NCI-H146 (cell line): ENCODE results near the gene DPH2.
A peak's percentile ranks its signal among the peaks of the same experiment; 100 is the strongest.

Experiments
- DNase-seq: peaks from one replicate; lab custom pipeline; 2025; lab: John Stamatoyannopoulos, UW

The DPH2 gene

DNA sequence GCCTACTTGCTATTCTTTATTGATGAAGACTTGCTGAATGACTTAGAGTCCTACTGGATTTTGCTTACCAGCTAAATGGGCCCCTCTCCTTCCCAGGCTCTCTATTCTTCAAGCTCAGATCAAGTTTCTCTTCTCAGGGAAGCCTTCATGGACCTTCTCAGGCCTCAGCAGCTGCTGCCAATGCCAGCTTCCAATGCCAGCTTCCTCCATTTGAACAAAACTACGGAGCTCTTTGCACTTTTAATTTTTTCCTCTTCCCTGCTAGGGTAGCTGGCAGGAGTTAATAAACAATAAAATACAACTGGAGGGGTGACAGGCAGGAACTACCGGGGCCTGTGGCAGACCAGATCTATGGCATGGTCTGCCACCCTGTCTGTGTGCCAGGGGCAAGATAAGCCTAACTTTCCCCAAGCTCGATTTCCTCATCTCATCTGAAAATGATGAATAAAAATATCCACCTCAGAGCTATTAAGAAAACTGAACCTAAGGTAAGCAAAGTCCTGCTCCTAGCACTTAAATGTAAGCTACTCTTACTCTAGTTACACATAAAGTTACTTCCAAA, 24.1 kb upstream of the DPH2 start:
- DNase-seq = no peak

DNA sequence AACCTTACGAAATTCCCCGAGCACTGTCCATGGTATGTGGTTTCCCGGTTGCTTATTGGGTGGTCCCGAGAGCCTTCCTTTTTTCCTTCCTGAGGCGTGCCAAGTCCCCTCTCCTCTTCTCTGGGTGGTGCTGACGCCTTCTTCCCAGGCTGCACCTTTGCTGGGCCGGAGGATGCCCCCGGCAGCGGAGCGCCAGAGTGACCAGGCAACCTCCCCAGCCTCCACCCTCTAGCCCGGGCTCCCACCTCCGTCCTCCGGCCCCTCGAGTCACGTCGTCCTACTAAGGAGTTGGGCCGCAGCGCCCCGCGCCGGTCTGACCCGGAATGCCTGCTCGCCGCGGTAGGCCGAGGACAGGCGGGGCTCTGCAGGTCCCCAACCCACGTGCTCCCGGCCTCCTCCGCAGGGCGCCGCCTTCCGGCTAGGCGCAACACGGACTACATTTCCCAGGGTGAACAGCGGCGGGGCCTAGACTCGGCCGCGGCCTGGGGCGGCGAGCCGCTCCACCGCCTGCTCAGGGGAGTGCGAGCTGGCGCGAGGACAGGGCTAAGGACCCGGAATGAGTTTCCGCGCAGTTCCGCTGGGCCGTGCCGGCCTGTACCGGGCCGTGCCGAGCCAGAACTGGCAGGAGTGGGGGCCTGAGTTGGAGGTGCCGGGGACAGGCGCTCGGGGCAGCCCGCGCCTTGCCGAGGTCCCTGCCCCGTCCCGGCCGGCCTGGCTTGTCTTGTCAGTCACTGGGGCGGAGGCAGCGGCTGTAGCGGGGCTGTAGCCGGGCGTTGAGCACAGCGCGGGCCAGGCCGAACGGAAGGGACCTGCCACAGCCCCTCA, 23.4 kb upstream of the DPH2 start, which contains the start of gene IPO13:
Gene IPO13 (plus strand): TSS at position 715 of the 825 bp plus-strand sequence. CDS start 651 bp downstream, outside the sequence.
- peak; percentile 89 for DNase-seq

DNA sequence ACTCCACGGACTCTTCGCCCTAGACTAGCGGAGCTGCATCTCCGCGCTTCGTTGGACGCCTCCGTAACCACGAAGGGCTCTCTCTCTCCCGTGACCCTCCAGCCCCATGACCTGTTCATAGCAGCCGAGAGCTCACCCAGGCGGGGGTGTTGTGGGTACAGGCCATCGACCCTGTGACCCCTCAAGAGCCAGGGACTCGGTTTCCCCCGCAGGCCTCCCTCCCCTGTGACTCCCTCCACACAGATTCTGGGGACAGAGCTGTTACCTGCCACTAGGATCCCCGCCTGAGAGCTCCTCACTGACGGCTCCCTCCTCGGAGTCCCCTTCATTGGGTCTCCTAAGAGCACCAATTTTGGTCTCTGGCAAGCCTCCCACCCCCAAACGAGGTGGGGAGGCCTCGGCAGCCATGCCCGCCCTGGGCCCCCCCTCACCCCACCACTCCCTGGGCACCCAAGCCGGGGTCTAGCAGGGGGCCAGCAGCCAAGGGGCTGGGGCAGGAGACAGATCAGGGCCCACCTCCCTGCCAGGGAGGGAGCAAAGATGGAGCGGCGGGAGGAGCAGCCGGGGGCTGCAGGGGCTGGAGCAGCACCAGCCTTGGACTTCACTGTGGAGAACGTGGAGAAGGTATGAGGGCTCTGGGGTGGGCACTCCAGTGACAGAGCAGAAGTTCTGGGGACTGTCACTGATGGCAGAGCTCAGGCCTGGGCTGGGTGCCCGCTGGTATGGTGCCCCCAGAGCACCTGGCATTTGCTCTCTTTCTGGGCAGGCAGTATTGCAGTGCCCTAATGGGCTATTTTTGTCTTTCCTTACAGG, 22.5 kb upstream of the DPH2 start:
- no peak for DNase-seq

DNA sequence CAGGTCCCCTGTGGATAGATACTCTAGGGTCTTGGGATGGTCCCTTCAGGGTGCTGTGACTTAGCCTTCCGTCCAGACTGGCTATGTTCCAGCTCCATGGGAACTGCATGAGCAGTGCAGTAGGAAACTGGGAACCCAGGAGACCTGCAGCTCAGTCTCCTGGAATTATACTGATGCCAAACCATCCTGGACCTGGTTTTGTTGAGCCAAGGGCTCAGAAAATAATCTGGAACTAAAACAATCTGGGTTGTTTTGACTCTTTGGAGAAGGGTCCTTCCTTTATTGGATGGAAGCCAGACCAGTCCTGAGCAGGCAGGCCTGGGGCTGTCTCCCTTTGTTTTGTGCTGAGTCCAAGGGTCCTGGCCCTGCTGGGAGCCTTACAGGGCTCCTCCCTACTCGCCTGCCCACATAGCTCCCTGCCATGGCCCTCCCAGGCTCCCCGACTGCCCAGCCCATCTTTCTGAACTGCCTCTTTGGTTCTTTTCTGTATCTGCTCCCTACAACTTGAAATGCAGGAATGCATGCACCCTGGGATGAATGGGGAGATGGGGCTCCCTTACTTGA, 21.9 kb upstream of the DPH2 start:
- no peak for DNase-seq

DNA sequence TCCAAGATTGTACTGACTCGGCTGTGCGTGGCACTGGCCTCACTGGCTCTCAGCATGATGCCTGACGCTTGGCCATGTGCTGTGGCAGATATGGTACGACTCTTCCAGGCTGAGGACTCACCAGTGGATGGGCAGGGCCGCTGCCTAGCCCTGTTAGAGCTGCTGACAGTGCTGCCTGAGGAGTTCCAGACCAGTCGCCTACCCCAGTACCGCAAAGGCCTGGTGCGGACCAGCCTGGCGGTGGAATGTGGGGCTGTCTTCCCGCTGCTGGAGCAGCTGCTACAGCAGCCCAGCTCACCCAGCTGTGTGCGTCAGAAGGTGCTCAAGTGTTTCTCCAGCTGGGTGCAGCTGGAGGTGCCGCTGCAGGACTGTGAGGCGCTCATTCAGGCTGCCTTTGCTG, 20.1 kb upstream of the DPH2 start:
- no peak for DNase-seq

DNA sequence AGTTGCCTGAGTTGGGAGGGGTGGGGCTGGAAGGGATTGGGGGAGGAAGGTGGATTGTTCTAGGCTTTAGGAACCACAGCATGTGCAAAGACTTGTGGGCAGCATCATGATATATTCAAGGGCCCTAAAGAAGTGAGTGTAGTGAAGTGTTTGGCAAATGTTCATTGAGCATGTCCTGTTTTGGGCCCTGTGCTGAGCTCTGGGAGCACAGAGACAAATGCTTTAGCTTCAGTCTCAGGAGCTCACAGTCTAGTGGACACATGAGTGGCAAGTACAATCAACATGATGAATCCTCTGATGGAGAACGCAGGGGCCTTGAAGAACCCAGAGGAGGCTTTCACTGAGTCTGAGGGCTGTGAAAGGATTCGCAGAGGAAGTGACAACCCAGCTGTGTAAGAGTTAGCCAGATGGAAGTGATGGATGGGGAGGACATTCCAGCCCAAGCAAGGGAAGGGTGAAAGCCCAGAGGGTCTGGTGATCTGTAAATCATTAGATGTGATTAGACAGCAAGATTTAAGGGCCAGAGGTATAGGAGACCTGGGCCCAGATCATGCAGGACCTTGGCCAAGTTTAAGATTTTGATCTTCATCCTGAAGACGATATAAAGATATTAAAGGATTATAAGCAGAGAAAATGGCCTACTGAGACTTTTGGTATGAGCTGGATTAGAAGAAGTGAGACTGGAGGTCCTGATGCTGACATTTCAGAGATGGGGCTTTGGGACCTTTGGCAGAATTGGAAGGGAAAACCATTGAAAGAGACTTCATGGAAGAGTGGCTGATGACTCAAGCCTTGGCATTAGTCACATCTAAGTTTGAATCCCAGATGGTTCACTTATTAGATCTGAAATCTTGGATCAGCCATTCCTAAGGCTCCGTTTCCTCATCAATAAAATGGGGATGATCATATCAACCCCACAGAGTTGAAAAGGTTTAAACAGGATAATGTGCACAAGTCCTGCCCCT, 18.5 kb upstream of the DPH2 start:
- DNase-seq = no peak

DNA sequence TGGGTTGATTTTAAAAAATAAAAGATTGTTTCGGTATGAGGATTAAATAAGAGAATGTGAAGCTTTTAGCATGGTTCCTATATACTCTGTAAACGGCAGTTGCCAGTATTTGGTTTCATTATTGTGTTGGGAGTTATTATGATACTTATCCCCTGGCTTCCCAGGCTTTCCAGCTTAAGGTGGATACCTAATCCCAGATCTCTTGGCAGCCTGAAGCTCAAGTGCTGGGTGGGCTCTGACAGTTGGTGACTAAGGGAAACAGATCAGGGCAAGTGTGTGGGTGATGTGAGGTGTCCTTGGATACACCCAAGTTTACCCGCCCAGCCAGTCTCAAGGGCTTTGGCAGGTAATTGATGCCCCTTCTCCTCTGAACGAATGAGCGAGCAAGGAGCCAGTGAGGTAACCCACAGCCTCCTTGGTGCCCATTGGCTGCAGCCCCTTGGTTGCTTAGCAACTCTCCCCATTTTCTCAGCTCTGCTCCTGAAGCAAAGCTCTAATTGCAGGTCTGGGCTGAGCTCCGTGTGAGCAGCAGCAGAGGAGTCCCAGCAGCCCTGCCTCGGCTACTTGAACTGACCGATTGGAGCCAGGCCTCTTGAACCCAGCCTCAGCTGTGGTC, 17.0 kb upstream of the DPH2 start:
- no peak for DNase-seq

DNA sequence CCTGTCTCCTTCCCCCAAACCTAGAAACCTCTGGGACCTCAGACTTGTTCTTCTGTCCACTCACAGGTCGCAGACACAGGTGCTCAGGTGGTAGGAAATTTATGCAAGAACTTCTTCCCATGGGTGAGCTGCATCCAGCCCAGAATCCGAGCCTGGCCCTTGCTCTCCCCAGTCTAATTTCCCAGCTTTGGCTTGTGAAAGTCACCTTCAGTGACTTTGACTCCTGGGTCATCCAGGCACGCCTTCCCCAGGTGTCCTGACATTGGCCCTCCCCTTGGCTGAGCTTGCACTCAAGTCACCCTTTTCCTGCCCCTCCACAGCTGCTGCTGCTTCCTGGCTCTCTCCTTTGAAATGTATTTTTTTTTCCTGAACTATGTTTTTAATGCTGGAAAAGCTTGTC, 16.4 kb upstream of the DPH2 start:
- no peak for DNase-seq

DNA sequence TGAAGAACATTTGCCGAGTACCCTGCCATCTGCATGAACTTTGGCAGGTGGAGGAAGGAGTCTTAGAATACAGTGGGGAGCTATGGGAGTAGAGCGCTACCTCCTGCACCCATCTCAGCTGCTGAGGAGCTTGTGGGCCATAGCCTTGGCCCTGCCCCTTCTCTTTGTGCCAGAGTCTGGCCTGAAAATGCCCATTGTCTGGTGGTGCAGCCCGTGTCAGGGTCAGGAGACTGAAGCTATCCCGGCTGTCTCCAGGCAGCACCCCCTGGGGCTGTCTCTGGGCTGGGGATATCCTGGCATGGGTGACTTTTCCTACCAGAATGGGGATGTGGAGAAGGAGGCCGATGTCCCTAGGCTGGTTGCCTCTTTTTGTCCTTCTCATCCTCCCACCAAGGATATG, 15.8 kb upstream of the DPH2 start:
- no peak for DNase-seq

DNA sequence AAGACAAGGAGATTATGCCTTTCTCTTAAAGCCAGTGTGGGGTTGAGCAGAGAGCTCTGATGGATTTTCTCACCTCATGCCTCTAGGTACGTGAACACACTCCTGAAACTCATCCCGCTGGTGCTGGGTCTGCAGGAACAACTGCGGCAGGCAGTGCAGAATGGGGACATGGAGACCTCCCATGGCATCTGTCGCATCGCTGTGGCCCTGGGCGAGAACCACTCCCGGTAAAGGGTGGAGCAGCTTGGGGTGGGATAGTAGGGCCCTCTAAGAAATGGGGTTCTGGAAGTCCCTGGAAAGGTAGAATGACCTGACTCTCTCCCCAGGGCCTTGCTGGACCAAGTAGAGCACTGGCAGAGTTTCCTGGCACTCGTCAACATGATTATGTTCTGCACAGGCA, 13.6 kb upstream of the DPH2 start:
- DNase-seq = no peak

DNA sequence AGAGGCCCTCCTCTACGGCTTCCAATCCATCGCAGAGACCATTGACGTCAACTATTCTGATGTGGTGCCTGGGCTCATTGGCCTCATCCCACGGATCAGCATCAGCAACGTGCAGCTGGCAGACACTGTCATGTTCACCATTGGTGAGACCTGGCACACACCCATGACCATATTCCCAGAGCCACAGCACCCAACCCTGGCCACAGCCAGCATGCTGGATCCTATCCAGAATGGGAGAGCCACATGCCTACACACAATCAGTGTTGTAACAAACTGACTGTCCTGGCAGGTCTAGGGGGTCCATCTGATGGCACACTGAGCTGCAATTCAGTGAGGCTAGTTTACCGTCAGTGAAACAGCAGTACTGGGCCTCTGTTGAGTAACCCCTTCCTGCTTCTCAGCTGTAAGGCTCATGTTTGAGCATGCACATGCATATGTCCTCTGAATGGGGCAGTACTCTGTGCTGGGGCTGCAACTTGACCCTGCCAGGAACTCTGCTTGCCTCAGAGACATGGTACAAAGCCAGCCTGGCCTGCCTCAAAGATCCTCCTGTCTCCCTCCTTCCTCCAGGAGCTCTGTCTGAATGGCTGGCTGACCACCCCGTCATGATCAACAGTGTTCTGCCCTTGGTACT, 12.3 kb upstream of the DPH2 start:
- DNase-seq = no peak

DNA sequence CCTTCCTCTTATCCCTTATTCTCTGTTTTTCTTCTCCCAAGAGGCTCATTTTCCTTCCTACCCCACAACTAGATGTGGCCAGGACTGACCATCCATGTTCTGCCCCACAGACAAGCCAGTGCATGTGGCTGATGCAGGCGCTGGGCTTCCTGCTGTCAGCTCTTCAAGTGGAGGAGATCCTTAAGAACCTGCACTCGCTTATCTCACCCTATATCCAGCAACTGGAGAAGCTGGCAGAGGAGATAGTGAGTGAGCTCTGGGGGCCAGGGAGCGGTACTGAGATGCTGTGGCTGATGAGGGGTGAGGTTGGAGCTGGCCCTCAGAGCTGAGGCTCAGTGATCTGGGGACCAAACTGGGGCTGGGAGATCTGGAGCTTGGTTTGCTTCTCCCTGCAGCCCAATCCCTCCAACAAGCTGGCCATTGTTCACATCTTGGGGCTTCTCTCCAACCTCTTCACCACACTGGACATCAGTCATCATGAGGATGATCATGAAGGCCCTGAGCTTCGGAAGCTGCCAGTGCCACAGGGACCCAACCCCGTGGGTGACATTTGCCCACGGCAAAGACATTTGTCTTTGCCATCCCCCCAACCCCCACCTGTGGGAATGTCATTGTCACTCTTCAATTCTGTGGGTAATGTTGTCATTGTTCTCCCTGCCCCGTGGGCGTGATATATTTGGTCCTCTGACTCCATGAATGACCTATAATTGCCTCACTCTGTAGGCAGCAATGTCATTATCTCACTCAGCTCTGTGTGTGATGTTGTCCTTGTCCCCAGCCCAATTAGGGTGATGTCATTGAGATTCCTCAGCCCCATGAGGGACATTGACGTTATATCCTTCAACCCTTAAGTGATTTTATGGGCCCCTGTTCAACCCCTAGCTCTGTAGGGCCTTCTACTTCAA, 11.2 kb upstream of the DPH2 start:
- DNase-seq = peak; percentile 31

DNA sequence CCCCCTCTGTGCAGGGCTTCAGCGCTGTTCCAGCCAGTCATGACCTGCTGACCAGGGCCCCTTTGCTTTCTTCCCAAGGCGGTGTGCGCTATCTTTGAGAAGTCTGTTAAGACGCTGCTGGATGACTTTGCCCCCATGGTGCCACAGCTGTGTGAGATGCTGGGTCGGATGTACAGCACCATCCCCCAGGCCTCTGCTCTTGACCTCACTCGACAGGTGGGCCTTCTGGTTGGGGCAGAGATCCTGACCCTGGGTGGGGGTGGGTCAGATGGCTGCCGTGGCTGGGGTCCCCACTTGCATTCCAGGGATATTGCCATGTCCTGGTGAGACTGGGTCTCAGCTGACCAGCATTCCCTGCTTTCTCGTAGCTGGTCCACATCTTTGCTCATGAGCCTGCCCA, 9.0 kb upstream of the DPH2 start:
- no peak for DNase-seq

DNA sequence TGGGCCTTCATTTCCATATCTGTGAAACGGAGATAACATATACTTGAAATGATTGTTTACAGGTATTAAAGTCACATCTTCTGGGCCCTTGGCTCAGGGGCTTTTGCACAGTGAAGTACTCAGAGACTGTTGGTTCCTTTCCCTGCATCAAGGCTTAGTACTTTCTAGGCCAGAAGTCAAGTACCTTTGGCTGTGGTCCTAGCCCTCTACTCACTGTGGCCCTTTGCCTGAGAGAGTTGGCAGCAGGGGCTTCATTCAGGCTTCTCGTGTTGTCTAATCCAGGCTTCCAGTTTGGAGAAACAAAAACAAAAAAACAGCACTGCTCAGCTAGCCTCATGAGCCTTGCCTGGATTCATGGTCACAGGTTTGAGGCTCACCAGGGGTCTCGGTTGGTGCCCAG, 8.1 kb upstream of the DPH2 start:
- no peak for DNase-seq

DNA sequence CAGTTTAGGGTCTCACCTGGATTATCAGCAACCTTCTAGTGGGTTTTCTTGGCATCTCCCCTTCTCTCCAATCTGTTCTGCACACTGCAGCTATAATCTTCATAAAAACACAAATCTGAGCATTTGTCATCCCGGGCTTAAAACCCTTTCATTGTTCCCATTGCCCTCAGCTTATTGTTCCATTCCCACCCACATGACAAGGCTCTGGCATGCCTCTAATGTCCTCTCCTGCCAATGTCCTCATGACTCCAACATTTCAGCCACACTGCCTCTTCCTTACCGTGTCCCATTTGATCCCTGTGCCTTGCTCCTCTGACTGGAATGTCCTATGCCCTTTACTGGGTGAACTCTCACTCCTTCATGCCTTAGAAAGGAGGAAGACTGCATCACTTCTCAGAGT, 7.5 kb upstream of the DPH2 start:
- no peak for DNase-seq

DNA sequence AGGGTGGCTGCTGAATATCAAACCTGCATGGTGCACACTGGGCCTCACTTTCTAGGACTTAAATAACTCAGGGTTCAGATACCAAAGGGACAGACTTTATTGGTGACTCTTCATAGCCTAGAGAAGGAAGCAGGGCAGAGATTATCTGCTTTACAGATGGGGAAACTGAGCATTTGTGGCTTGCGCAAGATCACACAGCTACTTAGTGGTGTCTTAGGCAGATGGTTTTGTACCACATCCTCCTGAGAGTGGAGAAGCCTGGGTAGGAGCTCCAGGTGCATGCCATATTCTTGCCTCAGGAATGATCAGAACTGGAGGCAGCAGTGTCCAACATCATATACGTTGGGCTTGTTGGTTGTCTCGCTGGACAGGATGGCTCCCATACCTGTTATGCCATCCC, 6.8 kb upstream of the DPH2 start:
- DNase-seq = no peak

DNA sequence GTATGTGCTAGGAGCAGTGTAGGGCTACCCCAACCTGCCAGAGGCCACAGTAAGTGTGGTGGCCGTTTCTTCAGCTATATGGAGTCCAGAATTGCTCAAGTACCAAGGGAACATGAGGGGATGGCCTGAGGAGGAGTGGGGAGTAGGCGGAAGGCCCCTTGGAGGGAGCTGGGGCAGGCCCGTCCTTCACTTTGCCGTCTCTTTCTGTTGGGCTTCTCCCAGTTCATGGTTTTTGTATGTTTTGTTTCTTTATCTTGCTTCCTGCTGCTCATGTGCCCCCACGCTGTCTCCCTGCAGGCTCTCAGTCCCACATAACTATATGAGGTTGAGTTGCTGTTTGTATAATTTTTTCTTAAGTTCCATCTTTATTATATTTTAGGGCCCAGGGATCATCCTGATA, 5.9 kb upstream of the DPH2 start:
- DNase-seq = no peak

DNA sequence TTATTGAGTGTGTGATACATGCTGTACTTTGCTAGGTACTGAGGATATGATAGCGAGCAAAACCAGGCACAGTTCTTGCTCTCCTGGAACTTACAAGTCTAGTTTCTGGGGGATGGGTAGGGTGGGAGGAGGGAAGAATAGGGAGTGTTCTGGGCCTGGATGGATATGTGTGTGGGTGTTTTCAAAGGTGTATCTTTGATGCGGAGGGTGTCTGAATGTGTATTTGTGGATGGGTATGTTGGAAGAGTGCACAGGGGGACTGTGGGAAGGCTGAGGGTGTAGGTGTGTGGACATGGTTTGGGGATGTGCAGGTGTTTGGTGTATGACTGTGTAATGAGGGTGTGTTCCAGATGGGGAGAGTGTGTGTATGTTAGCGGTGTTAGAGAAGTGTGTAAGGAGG, 4.5 kb upstream of the DPH2 start:
- no peak for DNase-seq

DNA sequence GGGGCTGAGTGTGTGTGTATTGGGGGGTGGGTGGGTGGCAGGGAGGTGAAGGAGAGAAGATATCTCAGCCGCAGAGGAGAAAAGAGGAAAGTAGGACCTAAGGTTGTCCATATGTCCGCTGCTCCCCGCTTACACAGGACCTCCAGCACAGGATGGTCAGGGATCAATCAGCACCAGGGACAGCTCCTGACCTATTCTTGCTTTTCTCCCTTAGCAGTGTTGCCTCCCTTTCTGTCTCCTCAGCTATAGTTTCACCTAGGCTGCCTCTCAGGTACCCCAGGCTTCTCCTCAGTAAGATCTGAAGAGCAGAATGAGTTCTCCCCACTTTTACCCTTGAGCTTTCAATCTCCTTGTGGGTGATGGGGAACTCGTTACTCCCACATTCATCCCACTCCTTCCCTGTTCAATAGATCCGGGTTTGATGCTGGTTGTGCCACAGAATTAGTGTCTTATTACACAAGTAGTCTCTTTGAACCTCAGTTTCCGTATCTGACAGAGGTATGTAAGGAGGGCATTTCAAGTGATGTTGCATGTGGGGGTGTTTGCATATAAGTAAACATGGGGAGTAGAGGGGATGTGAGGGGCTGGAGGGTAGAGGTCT, 1.4 kb upstream of the DPH2 start:
- DNase-seq = no peak
